VCaP (cell line): ENCODE data around the gene DGKI.

ENCODE experiments used
- H3K27ac ChIP-seq: fragments of 450-650 bp; 2 replicates; pipeline ENCODE4 v1.5.1; 2017
- CTCF ChIP-seq: fragments of 450-650 bp; conservative IDR thresholded peaks from 2 replicates; pipeline ENCODE4 v1.5.1; 2017; ENCODE audit warnings: mild to moderate bottlenecking, moderate library complexity

DGKI gene

GRCh38 chr7:137870684-137871083 lies 23.9 kb upstream of the DGKI start:
- TF ChIP-seq CTCF = no peak
- H3K27ac ChIP-seq = no peak overlapping the region

- no peak for TF ChIP-seq CTCF
Measured at GRCh38 chr7:137870078-137870477, 23.3 kb upstream of the DGKI start.

GRCh38 chr7:137869260-137869659 lies 22.5 kb upstream of the DGKI start:
- TF ChIP-seq CTCF = no peak
- H3K27ac ChIP-seq = no peak overlapping the region

More at GRCh38 chr7:137870078-137870477, 23.3 kb upstream of the DGKI start:
- no peak overlapping the region for H3K27ac ChIP-seq

- no peak for TF ChIP-seq CTCF
Measured at GRCh38 chr7:137867289-137867688, 20.5 kb upstream of the DGKI start.

GRCh38 chr7:137865764-137866163 lies 19.0 kb upstream of the DGKI start:
- H3K27ac ChIP-seq = no peak overlapping the region
- TF ChIP-seq CTCF = no peak

More at GRCh38 chr7:137867289-137867688, 20.5 kb upstream of the DGKI start:
- H3K27ac ChIP-seq = no peak overlapping the region

- no peak overlapping the region for H3K27ac ChIP-seq
- TF ChIP-seq CTCF = no peak
Measured at GRCh38 chr7:137862964-137863363, 16.2 kb upstream of the DGKI start.

- no peak for TF ChIP-seq CTCF
- H3K27ac ChIP-seq = no peak overlapping the region
Measured at GRCh38 chr7:137862358-137862757, 15.6 kb upstream of the DGKI start.

- no peak overlapping the region for H3K27ac ChIP-seq
- TF ChIP-seq CTCF = no peak
Measured at GRCh38 chr7:137860542-137860941, 13.8 kb upstream of the DGKI start.
